CD4-positive, alpha-beta T cell treated with Interleukin-21 for 1 hour (primary cell): ENCODE data around the gene SH3BP1.

ENCODE experiments used
- DNase-seq: peaks from one replicate; pipeline ENCODE4 v3.0.0-alpha.2; 2020

SH3BP1 gene

GRCh38 chr22:37616201-37617083 is 23.0 kb upstream of the SH3BP1 start:
- DNase-seq, result no peak

GRCh38 chr22:37617431-37617830 is 22.0 kb upstream of the SH3BP1 start:
- no peak for DNase-seq

- DNase-seq, result no peak
Measured at GRCh38 chr22:37618072-37618656, 21.3 kb upstream of the SH3BP1 start.

- DNase-seq, result no peak
Measured at GRCh38 chr22:37618674-37619073, 20.8 kb upstream of the SH3BP1 start.

- no peak for DNase-seq
Measured at GRCh38 chr22:37619991-37620390, 19.5 kb upstream of the SH3BP1 start.

GRCh38 chr22:37621352-37621860 is 18.1 kb upstream of the SH3BP1 start:
- no peak for DNase-seq

- peak; percentile 84 for DNase-seq
Measured at GRCh38 chr22:37623075-37624016, 16.1 kb upstream of the SH3BP1 start.

GRCh38 chr22:37624017-37624365 is 15.5 kb upstream of the SH3BP1 start:
- no peak for DNase-seq

GRCh38 chr22:37624876-37625275 is 14.6 kb upstream of the SH3BP1 start:
- DNase-seq, result no peak

- no peak for DNase-seq
Measured at GRCh38 chr22:37625737-37626136, 13.7 kb upstream of the SH3BP1 start.

GRCh38 chr22:37626144-37626543 is 13.3 kb upstream of the SH3BP1 start:
- DNase-seq, result no peak

GRCh38 chr22:37626556-37627075 is 12.9 kb upstream of the SH3BP1 start:
- no peak for DNase-seq

GRCh38 chr22:37627121-37627520 is 12.3 kb upstream of the SH3BP1 start:
- DNase-seq, result no peak

GRCh38 chr22:37627545-37627944 is 11.9 kb upstream of the SH3BP1 start:
- peak; percentile 65 for DNase-seq

- no peak for DNase-seq
Measured at GRCh38 chr22:37628830-37629229, 10.6 kb upstream of the SH3BP1 start.

GRCh38 chr22:37629928-37630327 is 9.5 kb upstream of the SH3BP1 start:
- no peak for DNase-seq

- DNase-seq, result no peak
Measured at GRCh38 chr22:37630839-37631435, 8.5 kb upstream of the SH3BP1 start.

- DNase-seq, result peak; percentile 55
Measured at GRCh38 chr22:37631448-37632173, 7.9 kb upstream of the SH3BP1 start.

GRCh38 chr22:37632174-37633088 is 7.0 kb upstream of the SH3BP1 start:
- DNase-seq, result no peak

GRCh38 chr22:37633089-37633624 is 6.3 kb upstream of the SH3BP1 start:
- peak; percentile 69 for DNase-seq
